Stimulated activated CD8-positive, alpha-beta memory T cell treated with anti-CD3 and anti-CD28 coated beads, Interleukin-7, amount 100 ng/mL, for 24 hours (primary cell): ENCODE results near the gene SMARCC1.
"Not testable (repeated sequence)": the region's sequence is repeated elsewhere in the genome, so short reads cannot be mapped to it uniquely, and the experiment has no call there.

Experiments used
- DNase-seq: peaks from one replicate; pipeline ENCODE4 v3.0.0-alpha.2; 2020; ENCODE audit warnings: low read depth

SMARCC1 gene

DNA sequence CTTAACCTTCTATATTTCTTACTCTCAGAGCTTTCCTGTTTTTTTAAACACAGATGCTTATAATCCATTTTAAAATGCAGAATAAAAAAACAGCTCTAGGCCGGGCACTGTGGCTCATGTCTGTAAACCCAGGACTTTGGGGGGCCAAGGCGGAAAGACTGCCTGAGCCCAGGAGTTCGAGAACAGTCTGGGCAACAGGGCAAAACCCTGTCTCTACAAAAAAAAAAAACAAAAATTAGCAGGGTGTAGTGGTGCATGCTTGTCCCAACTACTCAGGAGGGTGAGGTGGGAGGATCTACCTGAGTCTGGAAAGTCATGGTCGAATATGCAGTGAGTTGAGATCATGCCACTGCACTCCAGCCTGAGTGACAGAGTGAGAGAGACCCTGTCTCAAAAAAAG lies 15.5 kb downstream of the SMARCC1 start:
- DNase-seq, result no peak

DNA sequence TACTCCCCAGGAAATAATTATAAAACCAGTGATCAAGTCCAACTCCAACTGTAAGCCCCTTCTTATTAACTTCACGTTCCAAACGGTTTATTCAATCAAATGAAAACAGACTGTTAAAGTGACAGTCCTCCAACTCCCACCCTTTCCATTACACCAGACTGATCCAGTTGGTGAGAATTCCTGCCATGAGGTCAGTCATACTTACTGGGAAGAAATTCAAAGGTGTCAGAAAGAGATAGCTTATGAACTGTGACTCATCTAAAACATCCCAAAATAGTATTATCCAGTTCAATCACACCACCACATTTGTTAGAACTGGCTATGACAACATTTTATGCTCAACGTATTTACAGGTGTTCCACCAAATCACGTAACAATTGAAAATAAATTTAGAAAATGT lies 19.5 kb downstream of the SMARCC1 start:
- no peak for DNase-seq

DNA sequence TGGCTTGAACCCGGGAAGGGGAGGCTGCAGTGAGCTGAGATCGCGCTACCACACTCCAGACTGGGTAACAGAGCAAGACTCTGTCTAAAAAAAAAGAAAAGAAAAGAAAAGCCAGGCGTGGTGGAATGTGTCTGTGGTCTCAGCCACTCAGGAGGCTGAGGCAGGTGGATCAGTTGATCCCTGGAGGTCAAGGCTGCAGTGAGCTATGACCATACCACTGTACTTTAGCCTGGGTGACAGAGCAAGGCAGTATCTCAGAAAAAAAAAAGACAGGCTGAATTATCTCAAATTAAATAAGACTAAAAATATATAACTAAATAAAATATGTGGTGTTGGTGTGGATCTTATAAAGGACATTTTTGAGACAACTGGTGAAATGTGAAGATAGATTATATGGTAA lies 20.6 kb downstream of the SMARCC1 start:
- DNase-seq, result no peak

DNA sequence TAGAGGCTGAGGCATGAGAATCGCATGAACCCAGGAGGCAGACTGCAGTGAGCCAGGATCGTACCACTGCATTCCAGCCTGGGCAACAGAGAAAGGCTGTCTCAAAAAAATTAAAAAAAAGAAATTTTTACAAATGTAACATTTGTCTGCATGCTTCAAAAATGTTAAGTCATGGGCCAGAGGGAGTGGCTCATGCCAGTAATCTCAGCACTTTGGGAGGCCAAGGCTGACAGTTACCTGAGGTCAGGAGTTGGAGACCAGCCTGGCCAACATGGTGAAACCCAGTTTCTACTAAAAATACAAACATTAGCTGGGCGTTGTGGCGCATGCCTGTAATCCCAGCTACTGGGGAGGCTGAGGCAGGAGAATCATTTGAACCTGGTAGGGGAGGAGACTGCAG lies 21.5 kb downstream of the SMARCC1 start:
- not testable (repeated sequence) for DNase-seq

DNA sequence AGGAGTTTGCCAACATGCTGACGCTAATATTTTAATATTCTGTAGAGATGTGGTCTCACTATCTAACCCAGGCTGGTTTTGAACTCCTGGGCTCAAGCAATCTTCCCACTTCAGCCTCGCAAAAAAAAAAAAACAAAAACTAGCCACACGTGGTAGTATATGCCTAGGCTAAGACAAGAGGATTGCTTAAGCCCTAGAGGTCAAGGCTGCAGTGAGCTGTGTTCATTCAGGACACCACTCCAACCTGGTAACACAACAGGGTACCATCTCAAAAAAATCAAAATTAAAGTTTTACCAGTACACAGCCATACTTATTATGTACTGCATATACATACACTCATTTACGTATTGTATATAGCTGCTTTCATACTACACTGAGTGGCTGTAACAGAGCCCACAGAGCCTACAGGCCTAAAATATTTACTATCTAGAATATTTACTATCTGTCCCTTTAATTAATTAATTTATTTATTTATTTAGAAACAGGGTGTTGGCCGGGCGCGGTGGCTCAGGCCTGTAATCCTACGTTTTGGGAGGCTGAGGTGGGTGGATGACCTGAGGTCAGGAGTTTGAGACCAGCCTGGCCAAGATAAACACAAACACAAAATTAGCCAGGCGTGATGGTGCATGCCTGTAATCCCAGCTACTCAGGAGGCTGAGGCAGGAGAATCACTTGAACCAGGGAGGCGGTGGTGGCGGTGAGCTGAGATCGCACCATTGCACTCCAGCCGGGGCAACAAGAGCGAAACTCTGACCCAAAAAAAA lies 23.2 kb downstream of the SMARCC1 start:
- no peak for DNase-seq

DNA sequence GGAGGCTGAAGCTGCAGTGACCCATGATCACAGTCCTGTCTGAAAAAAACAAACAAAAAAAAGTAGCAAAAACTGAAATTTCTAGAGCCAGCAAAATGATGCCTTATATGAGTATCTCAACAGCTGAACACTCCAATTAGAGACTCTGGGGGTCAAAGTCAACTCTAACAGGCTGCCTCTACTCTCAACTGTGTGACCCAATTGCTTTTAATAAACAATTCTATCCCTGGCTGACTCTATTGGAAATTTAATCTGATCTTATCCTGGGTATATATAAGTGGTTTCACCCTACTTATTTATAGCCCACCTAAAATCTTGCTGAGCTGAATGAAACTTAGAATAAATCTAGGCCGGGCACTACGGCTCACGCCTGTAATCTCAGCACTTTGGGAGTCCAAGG lies 29.0 kb downstream of the SMARCC1 start:
- DNase-seq, result no peak

DNA sequence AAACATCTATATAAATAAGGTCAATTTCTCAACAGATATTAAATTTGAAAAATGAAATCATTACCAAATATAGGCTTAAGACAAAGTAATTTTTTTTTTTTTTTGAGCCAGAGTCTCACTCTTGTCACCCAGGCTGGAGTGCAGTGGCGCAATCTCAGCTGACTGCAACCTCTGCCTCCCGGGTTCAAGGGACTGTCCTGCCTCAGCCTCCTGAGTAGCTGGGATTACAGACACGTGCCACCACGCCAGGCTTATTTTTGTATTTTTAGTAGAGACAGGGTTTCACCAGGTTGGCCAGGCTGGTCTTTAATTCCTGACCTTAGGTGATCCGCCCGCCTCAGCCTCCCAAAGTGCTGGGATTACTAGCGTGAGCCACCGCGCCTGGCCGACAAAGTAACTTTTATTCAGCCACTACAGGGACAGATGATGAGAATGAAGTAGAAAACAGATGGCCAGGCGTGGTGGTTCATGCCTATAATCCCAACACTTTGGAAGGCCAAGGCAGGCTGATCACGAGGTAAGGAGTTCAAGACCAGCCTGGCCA lies 30.8 kb downstream of the SMARCC1 start:
- DNase-seq, result not testable (repeated sequence)

DNA sequence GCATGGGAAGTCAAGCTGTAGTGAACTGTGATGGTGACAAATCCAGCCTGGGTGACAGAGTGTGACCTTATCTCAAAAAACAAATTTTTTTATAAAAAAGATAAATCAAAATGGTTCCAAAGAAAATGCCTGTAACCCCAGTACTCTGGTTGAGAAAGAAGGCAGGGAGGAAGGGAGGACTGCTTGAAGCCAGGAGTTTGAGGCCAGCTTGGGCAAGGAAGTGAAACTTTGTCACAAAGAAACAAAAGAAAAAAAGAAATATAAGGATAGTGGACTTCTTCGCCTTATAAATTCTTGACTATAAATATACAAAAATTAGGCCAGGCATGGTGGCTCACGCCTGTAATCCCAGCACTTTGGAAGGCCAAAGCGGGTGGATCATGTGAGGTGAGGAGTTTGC lies 34.1 kb downstream of the SMARCC1 start:
- DNase-seq, result no peak

DNA sequence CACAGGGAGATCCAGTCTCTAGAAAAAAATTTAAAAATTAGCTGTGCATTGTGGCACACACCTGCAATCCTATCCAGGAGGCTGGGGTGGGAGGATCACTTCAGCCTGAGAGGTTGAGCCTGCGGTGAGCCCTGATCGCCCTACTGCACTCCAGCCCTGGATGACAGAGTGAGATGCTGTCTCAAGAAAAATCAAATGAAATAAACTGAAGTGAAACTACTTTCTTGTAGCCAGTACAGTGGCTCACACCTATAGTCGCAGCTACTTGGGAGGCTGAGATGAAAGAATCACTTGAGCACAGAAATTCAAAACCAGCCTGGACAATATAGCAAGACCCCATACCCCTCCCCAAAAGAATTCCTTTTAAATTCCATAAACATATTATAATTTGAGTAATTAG lies 35.4 kb downstream of the SMARCC1 start:
- DNase-seq, result no peak

DNA sequence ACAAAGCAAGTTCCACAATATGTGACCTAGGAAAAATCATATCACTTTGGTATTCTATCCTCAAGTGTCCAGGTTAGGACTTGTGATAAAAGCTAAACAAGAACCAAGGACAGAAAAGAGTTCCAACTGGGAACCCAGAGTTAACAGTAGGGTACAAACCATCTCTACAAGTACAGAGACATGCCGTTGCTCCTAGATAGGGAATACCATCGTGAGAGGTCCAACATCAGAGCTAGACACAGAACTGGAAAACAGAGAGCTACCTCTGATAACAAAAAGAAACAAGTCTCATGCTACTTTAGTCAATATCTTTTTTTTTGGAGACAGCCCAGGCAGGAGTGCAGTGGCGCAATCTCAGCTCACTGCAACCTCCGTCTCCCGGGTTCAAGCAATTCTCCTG lies 37.8 kb downstream of the SMARCC1 start:
- no peak for DNase-seq

DNA sequence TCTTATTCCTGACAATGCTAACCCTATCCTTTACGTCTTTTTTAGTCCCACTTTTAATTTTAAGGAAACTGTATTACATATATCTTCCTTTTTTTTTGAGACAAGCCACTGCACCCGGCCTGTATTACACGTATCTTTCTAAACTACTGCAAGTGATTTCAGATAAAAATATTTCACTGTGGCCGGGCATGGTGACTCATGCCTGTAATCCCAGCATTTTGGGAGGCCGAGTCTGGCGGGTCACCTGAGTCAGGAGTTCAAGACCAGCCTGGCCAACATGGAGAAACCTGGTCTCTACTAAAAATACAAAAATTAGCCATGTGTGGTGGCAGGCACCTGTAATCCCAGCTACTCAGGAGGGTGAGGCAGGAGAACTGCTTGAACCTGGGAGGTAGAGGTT lies 38.3 kb downstream of the SMARCC1 start:
- DNase-seq, result not testable (repeated sequence)

DNA sequence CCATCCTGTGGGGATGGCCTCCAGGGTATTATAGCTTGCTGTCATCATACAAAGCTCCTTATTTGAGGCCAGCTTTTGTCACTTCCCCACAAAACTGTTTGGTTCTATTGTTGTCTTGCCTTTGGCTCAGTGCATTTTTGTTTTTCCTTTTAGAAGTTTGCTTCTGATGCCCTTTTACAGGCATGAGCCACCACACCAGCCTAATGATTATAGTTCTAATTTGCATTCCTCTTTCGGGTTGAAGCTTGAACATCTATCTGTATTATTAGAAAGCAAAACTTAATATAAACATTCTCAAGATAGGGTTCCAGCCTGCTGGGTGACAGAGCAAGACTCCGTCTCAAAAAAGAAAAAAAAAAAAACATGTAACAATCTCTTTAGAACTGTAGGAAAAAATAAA lies 39.8 kb downstream of the SMARCC1 start:
- no peak for DNase-seq

DNA sequence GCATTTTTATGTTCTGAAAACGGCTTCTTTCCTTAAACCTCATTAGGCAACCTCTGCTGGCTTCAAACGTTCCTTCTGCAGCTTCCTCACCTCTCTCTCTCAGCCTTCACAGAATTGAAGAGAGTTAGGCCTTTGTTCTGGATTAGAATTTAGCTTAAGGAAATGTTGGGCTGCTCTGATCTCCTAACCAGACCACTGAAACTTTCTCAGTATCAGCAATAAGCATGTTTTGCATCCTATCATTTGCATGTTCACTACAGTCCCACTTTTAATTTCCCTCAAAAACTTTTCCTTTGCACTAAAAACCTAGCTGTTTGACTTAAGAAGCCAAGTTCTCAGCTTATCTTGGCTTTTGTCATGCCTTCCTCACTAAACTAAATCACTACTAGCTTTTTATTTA lies 49.5 kb downstream of the SMARCC1 start:
- DNase-seq, result no peak

DNA sequence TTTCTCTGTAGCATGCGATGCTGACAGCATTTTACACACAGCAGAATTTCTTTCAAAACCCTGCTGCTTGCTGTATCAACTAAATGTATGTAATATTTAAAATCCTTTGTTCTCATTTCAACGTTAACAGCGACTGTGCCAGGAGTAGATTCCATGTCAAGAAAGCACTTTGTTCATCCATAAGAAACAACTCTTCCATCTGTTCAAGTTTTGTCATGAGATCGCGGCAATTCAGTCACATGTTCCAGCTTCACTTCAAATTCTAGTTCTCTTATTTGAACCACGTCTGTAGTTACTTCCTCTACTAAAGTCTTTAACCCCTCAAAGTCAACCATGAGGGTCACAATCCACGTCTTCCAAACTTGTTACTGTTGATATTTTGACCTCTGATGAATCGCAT lies 50.6 kb downstream of the SMARCC1 start:
- no peak for DNase-seq

DNA sequence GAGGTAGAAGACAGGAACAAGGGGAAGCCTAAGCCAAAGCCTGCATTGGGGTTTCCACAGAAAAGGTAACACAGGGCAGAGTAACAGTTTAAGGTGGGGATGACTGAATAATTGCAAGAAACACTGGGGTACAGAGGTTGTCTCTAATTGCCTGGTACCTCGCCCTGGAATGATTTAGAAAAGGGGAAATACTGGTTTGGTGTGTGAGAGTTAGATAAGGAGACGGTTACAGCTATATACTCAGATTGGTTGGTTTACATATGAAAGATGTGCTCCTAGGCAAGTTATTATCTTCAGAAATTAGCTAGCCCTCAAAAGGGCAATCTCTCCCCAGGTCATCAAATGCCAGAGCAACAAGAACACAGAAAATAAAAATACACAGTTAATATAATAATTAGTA lies 58.8 kb downstream of the SMARCC1 start:
- DNase-seq, result no peak

DNA sequence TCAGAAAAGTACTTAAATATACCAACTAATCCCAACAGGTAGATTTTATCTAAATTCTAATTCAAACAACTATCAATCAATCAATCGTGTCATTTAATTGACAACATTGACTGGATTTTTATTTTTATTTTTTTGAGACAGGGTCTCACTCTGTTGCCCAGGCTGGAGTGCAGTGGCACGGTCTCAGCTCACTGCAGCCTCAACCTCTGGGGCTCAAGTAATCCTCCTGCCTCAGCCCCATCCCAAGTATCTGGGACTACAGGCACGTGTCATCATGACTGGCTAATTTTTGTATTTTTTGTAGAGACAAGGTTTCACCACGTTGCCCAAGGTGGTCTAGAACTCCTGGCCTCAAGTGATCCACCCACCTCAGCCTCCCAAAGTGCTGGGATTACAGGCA lies 64.2 kb downstream of the SMARCC1 start:
- not testable (repeated sequence) for DNase-seq

DNA sequence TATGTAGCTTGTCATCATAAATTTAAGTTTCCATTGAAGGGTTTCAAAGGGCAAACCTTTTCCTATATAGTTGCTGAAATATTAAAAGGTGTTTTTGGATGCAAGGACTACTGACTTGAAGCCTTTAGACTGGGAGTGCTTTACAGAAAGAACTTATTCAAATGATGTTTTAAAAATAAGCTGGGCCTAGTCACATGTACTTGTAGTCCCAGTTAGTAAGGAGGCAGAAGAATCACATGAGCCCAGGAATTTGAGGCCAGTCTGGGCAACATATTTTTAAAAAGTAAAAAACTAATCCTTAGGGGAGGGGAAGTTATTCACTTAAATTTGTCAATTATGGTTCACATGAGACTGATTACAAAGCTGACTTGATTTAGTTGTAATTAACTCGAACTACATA lies 65.0 kb downstream of the SMARCC1 start:
- DNase-seq, result no peak

DNA sequence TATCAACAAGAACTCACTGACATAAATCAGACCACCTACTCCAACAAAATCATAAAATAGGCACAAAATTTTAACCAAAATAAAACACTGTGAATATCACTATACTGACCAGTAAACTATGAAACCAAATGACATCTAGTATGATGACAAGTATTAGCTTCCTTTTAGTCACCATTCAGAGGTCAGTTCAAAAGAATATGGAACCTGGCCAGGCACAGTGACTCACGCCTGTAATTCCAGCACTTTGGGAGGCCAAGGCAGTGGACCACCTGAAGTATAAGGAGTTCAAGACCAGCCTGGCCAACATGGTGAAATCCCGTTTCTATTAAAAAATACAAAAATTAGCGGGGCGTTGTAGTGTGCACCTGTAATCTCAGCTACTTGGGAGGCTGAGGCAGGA lies 65.8 kb downstream of the SMARCC1 start:
- DNase-seq, result no peak

DNA sequence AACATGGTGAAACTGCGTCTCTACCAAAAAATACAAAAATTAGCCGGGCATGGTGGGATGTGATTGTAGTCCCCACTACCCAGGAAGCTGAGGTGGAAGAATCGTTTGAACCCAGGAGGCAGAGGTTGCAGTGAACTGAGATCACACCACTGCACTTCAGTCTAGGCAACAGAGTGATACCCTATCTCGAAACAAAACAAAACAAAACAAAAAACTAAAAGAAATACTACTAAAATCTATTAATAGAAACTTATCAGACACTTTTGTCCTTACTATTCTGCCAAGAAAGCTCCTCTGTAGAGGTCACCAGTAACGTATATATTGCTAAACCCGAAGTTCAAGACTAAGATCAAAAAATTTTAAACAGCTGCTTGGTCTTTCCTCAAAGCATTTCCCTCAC lies 67.1 kb downstream of the SMARCC1 start:
- DNase-seq, result no peak

DNA sequence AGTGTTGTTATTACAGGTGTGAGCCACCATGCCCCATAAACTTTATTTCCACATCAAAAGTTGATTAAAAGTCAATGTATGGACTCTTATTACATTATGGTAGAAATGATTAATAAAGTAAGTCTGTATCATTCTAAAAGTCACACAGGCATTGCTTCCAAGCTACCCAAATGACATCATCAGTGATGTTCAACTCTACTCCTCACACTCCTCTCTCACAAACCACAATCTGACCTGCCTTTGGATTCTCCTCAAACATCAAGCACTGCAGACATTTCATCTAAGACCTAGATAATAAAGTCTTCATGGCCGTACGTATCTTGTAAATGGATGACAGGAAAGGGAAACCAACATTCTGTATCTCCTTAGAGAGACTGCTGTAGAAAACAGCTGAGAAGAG lies 68.0 kb downstream of the SMARCC1 start:
- DNase-seq, result no peak

DNA sequence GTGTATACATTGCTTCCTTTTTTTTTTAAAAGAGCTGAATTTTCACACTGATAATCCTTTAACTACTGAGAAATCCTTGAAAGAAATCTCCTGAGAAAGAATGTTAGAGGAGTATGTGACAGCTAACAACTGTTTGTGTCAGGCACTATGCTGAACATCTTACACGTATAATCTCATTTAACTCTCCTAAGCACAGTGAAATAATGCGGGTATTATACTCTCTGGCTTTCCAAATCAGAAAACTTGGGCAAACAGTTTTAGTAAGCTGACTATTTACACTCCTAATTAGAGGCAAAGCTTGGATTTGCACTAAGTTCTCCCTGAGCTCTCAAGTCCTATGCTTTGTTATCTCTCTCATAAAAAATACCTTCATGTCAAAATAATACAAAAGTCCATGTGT lies 69.3 kb downstream of the SMARCC1 start:
- no peak for DNase-seq

DNA sequence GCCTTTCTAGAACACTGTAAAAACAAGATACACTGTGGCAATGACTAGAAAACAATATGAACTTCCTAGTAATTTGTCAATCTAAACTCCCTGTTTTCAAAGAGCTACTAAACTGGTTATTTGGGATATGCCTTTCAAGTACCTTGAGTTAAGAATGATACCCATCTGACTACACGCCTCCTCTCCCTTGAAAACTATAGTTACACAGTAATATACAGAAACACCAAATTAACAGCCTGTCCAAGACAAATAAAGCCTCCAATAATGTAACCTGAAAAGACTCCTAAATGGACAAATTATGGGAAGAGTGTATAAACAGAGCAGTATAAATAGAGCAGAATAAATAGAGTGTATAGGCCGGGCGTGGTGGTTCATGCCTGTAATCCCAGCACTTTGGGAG lies 70.1 kb downstream of the SMARCC1 start:
- no peak for DNase-seq

DNA sequence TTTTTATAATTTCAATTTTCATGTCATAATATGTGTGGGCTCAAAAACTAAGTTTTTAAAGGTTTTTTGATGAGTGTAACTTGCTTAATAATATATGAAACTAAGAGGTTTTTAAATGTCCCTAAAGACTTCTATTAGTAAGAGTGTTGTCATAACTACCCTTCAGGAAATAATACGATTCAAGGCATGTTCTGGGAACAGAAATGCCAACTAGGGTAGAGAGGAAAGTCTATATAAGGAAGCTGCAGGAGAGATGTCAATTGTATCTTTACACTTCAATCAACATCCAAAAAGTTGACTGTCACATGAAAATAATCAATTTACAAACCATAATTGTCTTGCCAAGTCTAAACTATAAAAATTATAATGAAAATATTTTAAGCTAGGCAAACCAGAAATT lies 76.3 kb downstream of the SMARCC1 start:
- DNase-seq, result no peak

DNA sequence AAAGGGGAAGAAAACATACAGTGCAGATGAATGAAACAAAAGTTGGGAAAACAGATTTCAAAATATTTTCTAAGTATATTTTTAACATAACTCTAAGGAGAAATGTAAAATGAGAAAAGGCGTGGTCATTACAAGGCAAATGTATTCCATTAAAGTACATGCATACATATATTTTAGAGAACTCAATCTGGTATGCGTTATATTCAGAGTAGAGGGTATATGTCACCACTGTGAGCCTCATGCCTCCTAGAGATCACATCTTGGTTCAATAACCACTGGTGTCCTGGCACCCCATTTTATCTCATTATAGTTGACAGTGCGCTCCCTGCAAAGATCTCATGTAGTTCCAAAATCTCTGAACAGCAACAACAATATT lies 77.5 kb downstream of the SMARCC1 start:
- DNase-seq, result no peak
